PC-9 (cell line): ENCODE results near the gene MAFB. TPM values are rescaled to one million over a fixed set of nuclear protein-coding genes. Genes with fewer than 3 reads are reported as not detected.

ENCODE experiments used
- BruUV-seq: library from RNA; stranded (reverse); fragments of 400-500 nt; replicated peaks from 2 replicates; lab custom pipeline; 2021; lab: Mats Ljungman, UMichigan
- CTCF ChIA-PET: fragments of 300-600 bp; sonication (Branson Sonifier 250); formaldehyde crosslinking; loops from one replicate; lab custom pipeline; 2022; ENCODE audit warnings: antibody characterized with exemption; lab: Charles Lee
- POLR2A ChIA-PET: fragments of 300-600 bp; sonication (Branson Sonifier 250); formaldehyde crosslinking; loops from one replicate; lab custom pipeline; 2022; ENCODE audit warnings: antibody characterized with exemption; ENCODE audit not compliant: unreplicated experiment; lab: Charles Lee
- DNase-seq, 2 experiments: peaks; one replicate each; pipeline versions ENCODE4 v3.0.0 to v3.0.0-alpha.2; 2015 to 2022; ENCODE audit warnings: mixed read lengths in 1 of 2
- H2AFZ ChIP-seq: fragments of 200-600 bp; sonication (generic); 2 replicates; pipeline ENCODE4 v1.8.1; 2017; ENCODE audit warnings: antibody characterized with exemption
- H3F3A ChIP-seq: fragments of 200-600 bp; sonication (generic); 2 replicates; pipeline ENCODE4 v1.8.1; 2017; ENCODE audit warnings: antibody characterized with exemption, mild to moderate bottlenecking, low read depth; ENCODE audit not compliant: insufficient read depth
- H3K27ac ChIP-seq: fragments of 200-600 bp; sonication (generic); 2 replicates; pipeline ENCODE4 v1.6.1; 2016; ENCODE audit warnings: mixed run types
- H3K27me3 ChIP-seq: fragments of 200-600 bp; sonication (generic); 2 replicates; pipeline ENCODE4 v1.6.1; 2016; ENCODE audit warnings: low read depth, mixed run types; ENCODE audit not compliant: insufficient read depth
- H3K36me3 ChIP-seq: fragments of 200-600 bp; sonication (generic); 2 replicates; pipeline ENCODE4 v1.6.1; 2016; ENCODE audit warnings: low read depth, mixed run types
- H3K4me1 ChIP-seq: fragments of 200-600 bp; sonication (generic); replicated peaks from 2 replicates; pipeline ENCODE4 v1.6.1; 2016; ENCODE audit warnings: mixed run types; ENCODE audit not compliant: insufficient read depth
- H3K4me2 ChIP-seq: fragments of 200-600 bp; sonication (generic); 2 replicates; pipeline ENCODE4 v1.6.1; 2017; ENCODE audit warnings: mixed run types
- H3K4me3 ChIP-seq: fragments of 200-600 bp; sonication (generic); 2 replicates; pipeline ENCODE4 v1.6.1; 2016; ENCODE audit warnings: mixed run types
- H3K79me2 ChIP-seq: fragments of 200-600 bp; sonication (generic); 2 replicates; pipeline ENCODE4 v1.6.1; 2017; ENCODE audit warnings: low read depth, mixed run types
- H3K9me2 ChIP-seq: fragments of 200-600 bp; sonication (generic); 2 replicates; pipeline ENCODE4 v1.8.1; 2017; ENCODE audit warnings: mild to moderate bottlenecking; ENCODE audit not compliant: insufficient read depth
- H3K9me3 ChIP-seq: fragments of 200-600 bp; sonication (generic); 2 replicates; pipeline ENCODE4 v1.8.1; 2016; ENCODE audit warnings: low read depth; ENCODE audit not compliant: insufficient read depth
- H4K20me1 ChIP-seq: fragments of 200-600 bp; sonication (generic); 2 replicates; pipeline ENCODE4 v1.8.1; 2017; ENCODE audit not compliant: insufficient read depth
- EZH2 ChIP-seq: fragments of 200-600 bp; sonication (generic); IDR thresholded peaks from 2 replicates; pipeline ENCODE4 v1.8.0; 2017; ENCODE audit warnings: antibody characterized with exemption, low read depth
- intact Hi-C: fragments of 100-400 bp; cut with micrococcal nuclease; formaldehyde crosslinking; loops from one replicate; pipeline ENCODE4 v1.10.0; 2022; ENCODE audit not compliant: unreplicated experiment
- total RNA-seq: library from RNA; stranded (reverse); gene quantifications from 2 replicates; pipeline ENCODE4 v1.2.3, GENCODE V29; 2021
- TF ChIP-seq, protein P1 (sequence below): fragments of 200-600 bp; sonication (generic); conservative IDR thresholded peaks from 2 replicates; pipeline ENCODE4 v1.6.1; 2017; ENCODE audit warnings: mixed run types, antibody characterized with exemption, mild to moderate bottlenecking, moderate library complexity

The MAFB gene
- total RNA-seq, 1 experiment from 2014 or later: not detected

DNA sequence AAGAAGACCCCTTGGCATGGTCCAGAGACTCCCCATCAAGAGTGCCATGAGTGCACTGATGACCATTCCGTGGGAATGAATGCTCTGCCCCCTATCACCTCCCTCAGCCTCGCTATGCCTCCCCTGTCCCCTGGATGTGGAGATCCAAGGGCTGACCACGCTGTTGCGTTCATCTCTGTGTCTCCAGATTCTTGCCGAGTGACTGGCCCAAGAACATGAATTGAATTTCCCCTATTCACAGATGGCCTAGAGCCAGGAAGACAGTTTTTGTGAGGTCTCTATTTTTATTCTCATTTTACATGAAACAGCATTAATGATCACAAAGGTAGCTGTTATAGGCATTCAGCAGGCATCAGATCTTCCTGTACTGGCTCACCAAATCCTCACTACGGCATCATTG, 33.6 kb downstream of the MAFB start:
- Histone ChIP-seq H4K20me1 (no peaks in the 10 kb centered on the region), H3K36me3 (no peaks in the 10 kb centered on the region), H3K27ac (no peak overlapping the region), H3K9me3 (no peaks in the 10 kb centered on the region), H3F3A (no peaks in the 10 kb centered on the region), H3K4me1 (0 out of 2 replicates have a peak, but pooled peaks cover 3% of the 10 kb centered on the region), H2AFZ (no peak overlapping the region), H3K4me2 (no peak overlapping the region), H3K79me2 (no peaks in the 10 kb centered on the region), H3K27me3 (peaks cover 61% of the 10 kb centered on the region), H3K9me2 (no peaks in the 10 kb centered on the region), H3K4me3 (no peak overlapping the region)
- no peak for DNase-seq
- intact Hi-C loops: no loop called here
- BruUV-seq: no TSS peak
- TF ChIP-seq, protein P1, sequence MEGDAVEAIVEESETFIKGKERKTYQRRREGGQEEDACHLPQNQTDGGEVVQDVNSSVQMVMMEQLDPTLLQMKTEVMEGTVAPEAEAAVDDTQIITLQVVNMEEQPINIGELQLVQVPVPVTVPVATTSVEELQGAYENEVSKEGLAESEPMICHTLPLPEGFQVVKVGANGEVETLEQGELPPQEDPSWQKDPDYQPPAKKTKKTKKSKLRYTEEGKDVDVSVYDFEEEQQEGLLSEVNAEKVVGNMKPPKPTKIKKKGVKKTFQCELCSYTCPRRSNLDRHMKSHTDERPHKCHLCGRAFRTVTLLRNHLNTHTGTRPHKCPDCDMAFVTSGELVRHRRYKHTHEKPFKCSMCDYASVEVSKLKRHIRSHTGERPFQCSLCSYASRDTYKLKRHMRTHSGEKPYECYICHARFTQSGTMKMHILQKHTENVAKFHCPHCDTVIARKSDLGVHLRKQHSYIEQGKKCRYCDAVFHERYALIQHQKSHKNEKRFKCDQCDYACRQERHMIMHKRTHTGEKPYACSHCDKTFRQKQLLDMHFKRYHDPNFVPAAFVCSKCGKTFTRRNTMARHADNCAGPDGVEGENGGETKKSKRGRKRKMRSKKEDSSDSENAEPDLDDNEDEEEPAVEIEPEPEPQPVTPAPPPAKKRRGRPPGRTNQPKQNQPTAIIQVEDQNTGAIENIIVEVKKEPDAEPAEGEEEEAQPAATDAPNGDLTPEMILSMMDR: no peak
- POLR2A ChIA-PET: no interaction called here
- CTCF ChIA-PET: no interaction called here

- POLR2A ChIA-PET: no interaction called here
- Histone ChIP-seq H3K27me3 (peaks cover 62% of the 10 kb centered on the region), H3K4me2 (no peak overlapping the region), H3K79me2 (no peaks in the 10 kb centered on the region), H3K9me2 (no peaks in the 10 kb centered on the region), H3K36me3 (no peaks in the 10 kb centered on the region), H3K9me3 (no peaks in the 10 kb centered on the region), H2AFZ (no peak overlapping the region), H3F3A (no peaks in the 10 kb centered on the region), H3K4me3 (no peak overlapping the region), H3K4me1 (0 out of 2 replicates have a peak, but pooled peaks cover 3% of the 10 kb centered on the region), H4K20me1 (no peaks in the 10 kb centered on the region), H3K27ac (no peak overlapping the region)
- CTCF ChIA-PET: no interaction called here
- no peak for DNase-seq
- BruUV-seq: no TSS peak
- TF ChIP-seq, protein P1: no peak
- TF ChIP-seq EZH2: no peak
- intact Hi-C loops: no loop called here
Measured at GRCh38 chr20:40654876-40655275, 34.2 kb downstream of the MAFB start.

- no peaks in the 10 kb centered on the region for H3K9me3 ChIP-seq
- no TSS peak for BruUV-seq
- H3K4me1 ChIP-seq: 0 out of 2 replicates have a peak, but pooled peaks cover 3% of the 10 kb centered on the region
- intact Hi-C loops: no loop called here
- H3K79me2 ChIP-seq: no peaks in the 10 kb centered on the region
- no peaks in the 10 kb centered on the region for H3K9me2 ChIP-seq
- no peak overlapping the region for H2AFZ ChIP-seq
- H3K4me3 ChIP-seq: no peak overlapping the region
- H4K20me1 ChIP-seq: no peaks in the 10 kb centered on the region
- POLR2A ChIA-PET: no interaction called here
- peaks cover 64% of the 10 kb centered on the region for H3K27me3 ChIP-seq
- CTCF ChIA-PET: no interaction called here
- H3K4me2 ChIP-seq: no peak overlapping the region
- TF ChIP-seq EZH2: no peak
- TF ChIP-seq, protein P1: no peak
- no peaks in the 10 kb centered on the region for H3F3A ChIP-seq
- DNase-seq: no peak
- H3K27ac ChIP-seq: no peak overlapping the region
- no peaks in the 10 kb centered on the region for H3K36me3 ChIP-seq
Measured at GRCh38 chr20:40652441-40652987, 36.5 kb downstream of the MAFB start.
